ENCODE data around the gene EYA3. TPM values are rescaled to one million over a fixed set of nuclear protein-coding genes. Genes with fewer than 3 reads are reported as not detected.

The EYA3 gene
- total RNA-seq, 2 experiments from 2014 or later = 5.7 to 6.4 TPM

DNA sequence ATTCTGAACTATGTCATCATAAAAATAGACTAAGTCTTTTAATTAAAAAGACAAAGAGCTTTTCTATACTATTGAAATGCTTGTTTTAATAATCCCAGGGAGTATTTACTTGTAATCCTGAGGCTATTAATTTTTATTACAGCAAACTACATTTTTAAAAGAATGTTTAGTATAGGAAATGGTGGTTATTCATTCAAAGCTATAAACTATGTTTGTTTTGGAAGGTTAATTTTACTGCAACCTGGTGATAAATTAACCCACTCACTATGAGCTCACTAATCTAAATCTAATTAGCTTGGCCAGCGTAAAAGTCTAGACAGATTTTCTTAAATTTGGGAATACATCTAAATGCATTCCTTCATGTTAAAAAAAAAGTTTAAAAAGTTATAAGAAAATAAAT, 13.8 kb upstream of the EYA3 start:
- DNase-seq = no peak
- intact Hi-C loops (cut with DNase I, micrococcal nuclease) = no loop called here

DNA sequence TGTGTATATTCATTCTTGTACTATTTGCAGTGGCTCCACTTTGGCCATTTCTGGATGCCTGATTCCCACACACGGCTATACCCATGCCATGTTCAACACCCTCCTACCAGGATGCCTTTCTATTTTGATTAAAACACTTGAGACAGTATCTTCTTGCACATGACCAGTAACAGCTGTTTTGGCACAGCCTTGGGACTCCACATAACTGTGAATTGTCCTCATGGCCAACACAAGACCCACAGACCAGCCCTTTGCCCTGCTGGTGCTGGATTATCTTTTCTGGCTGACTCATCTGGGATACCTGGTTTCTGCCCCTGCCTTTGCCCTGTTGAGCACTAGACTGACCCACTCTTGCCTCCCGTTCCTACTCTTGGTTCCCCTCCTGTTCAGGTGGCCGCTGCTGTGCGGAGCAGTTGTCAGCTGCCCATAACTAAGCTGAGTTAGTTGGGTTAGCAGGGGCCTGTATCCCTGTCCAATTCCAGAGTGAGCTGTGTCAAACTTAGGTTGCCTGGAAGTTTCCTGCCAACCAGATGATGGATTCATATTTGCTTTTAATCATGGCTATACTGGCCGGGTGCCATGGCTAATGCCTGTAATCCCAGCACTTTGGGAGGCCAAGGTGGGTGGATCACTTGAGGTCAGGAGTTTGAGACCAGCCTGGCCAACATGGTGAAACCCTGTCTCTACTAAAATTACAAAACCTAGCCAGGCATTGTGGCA, 10.8 kb upstream of the EYA3 start:
- no peaks in the 10 kb centered on the region for H3K36me3 Mint-ChIP-seq (ENCODE audit: low read depth)
- ChIA-PET CTCF (interaction anchor here (0.7 kb wide), 1 partner anchor 21 kb away, joined by 4 read pairs; no protein-coding TSS in a partner anchor), POLR2A (interaction anchor here (0.6 kb wide), 1 partner anchor 9 kb away, joined by 3 read pairs; no protein-coding TSS in a partner anchor)
- no peak overlapping the region for H3K27ac ChIP-seq (ENCODE audit: low read depth in 1 of 2, low read length in 2 of 2)
- no peak overlapping the region for H3K4me3 ChIP-seq (ENCODE audit: low read length)
- peaks cover 7% of the 10 kb centered on the region for H3K27me3 Mint-ChIP-seq
- ATAC-seq (ENCODE audit: poor library complexity) (no peak), DNase-seq (no peak)
- H3K36me3 ChIP-seq (ENCODE audit: insufficient read depth, low read length) = no peaks in the 10 kb centered on the region
- no peak overlapping the region for H3K27ac Mint-ChIP-seq
- H3K27me3 ChIP-seq (ENCODE audit: control insufficient read depth in 1 of 2, insufficient read depth in 2 of 2, low read length in 2 of 2) = no peaks in the 10 kb centered on the region
- no peaks in the 10 kb centered on the region for H3K4me1 Mint-ChIP-seq (ENCODE audit: low read depth)
- TF ChIP-seq, protein P1, sequence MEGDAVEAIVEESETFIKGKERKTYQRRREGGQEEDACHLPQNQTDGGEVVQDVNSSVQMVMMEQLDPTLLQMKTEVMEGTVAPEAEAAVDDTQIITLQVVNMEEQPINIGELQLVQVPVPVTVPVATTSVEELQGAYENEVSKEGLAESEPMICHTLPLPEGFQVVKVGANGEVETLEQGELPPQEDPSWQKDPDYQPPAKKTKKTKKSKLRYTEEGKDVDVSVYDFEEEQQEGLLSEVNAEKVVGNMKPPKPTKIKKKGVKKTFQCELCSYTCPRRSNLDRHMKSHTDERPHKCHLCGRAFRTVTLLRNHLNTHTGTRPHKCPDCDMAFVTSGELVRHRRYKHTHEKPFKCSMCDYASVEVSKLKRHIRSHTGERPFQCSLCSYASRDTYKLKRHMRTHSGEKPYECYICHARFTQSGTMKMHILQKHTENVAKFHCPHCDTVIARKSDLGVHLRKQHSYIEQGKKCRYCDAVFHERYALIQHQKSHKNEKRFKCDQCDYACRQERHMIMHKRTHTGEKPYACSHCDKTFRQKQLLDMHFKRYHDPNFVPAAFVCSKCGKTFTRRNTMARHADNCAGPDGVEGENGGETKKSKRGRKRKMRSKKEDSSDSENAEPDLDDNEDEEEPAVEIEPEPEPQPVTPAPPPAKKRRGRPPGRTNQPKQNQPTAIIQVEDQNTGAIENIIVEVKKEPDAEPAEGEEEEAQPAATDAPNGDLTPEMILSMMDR (IDR thresholded peaks at IDR 0.05) = no peak
- intact Hi-C loops (cut with DNase I, micrococcal nuclease) = loop anchor here in 1 of 2 experiments (10.0 kb wide), 1 partner anchor 1086 kb away; the partner anchor contains the start of gene SRSF4
- H3K4me3 Mint-ChIP-seq = no peak overlapping the region
- no peaks in the 10 kb centered on the region for H3K4me1 ChIP-seq (ENCODE audit: insufficient read depth, low read length)
- H3K9me3 Mint-ChIP-seq = no peaks in the 10 kb centered on the region
- no peaks in the 10 kb centered on the region for H3K9me3 ChIP-seq (ENCODE audit: control insufficient read depth in 1 of 2, insufficient read depth in 1 of 2, low read length in 2 of 2)

More for the DNA sequence above, 13.8 kb upstream of the EYA3 start:
- Histone ChIP-seq H3K9me3 (ENCODE audit: control insufficient read depth in 1 of 2, insufficient read depth in 1 of 2, low read length in 2 of 2) (no peaks in the 10 kb centered on the region), H3K27me3 (ENCODE audit: control insufficient read depth in 1 of 2, insufficient read depth in 2 of 2, low read length in 2 of 2) (no peaks in the 10 kb centered on the region), H3K4me1 (ENCODE audit: insufficient read depth, low read length) (no peaks in the 10 kb centered on the region), H3K4me3 (ENCODE audit: low read length) (no peak overlapping the region), H3K36me3 (ENCODE audit: insufficient read depth, low read length) (no peaks in the 10 kb centered on the region), H3K27ac (ENCODE audit: low read depth in 1 of 2, low read length in 2 of 2) (no peak overlapping the region)
- H3K27ac Mint-ChIP-seq = no peak overlapping the region
- TF ChIP-seq, protein P1 (IDR thresholded peaks at IDR 0.05) = no peak
- CTCF ChIA-PET = no interaction called here
- H3K27me3 Mint-ChIP-seq = no peaks in the 10 kb centered on the region
- H3K4me3 Mint-ChIP-seq = no peak overlapping the region
- H3K4me1 Mint-ChIP-seq (ENCODE audit: low read depth) = no peaks in the 10 kb centered on the region
- ATAC-seq (ENCODE audit: poor library complexity) = no peak
- H3K36me3 Mint-ChIP-seq (ENCODE audit: low read depth) = no peaks in the 10 kb centered on the region
- H3K9me3 Mint-ChIP-seq = no peaks in the 10 kb centered on the region
- POLR2A ChIA-PET = no interaction called here

DNA sequence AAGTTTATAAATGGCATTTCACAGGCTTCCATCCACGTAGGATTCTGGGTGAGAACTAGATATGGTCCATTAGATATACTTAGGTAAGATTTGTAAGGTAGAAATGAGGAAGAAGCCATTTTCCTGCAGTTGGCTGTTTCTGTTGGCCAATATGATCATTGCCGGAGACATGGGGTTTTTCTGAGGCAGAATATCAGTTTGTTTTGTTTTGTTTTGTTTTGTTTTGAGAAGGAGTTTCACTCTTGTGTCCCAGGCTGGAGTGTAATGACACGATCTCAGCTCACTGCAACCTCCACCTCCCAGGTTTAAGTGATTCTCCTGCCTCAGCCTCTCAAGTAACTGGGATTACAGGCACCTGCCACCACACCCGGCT, 8.7 kb upstream of the EYA3 start:
- no peaks in the 10 kb centered on the region for H3K36me3 ChIP-seq (ENCODE audit: insufficient read depth, low read length)
- TF ChIP-seq, protein P1 (IDR thresholded peaks at IDR 0.05) = no peak
- H3K4me1 ChIP-seq (ENCODE audit: insufficient read depth, low read length) = no peaks in the 10 kb centered on the region
- Mint-ChIP-seq H3K27me3 (peaks cover 7% of the 10 kb centered on the region), H3K4me3 (no peak overlapping the region), H3K27ac (no peak overlapping the region), H3K9me3 (no peaks in the 10 kb centered on the region), H3K4me1 (ENCODE audit: low read depth) (no peaks in the 10 kb centered on the region), H3K36me3 (ENCODE audit: low read depth) (no peaks in the 10 kb centered on the region)
- intact Hi-C loops (cut with DNase I, micrococcal nuclease) = loop anchor here in 1 of 2 experiments (10.0 kb wide), 1 partner anchor 1088 kb away; the partner anchor contains the start of gene SRSF4
- H3K4me3 ChIP-seq (ENCODE audit: low read length) = no peak overlapping the region
- H3K9me3 ChIP-seq (ENCODE audit: control insufficient read depth in 1 of 2, insufficient read depth in 1 of 2, low read length in 2 of 2) = no peaks in the 10 kb centered on the region
- ChIA-PET CTCF (interaction anchor here (1.4 kb wide), 1 partner anchor 112 kb away, joined by 5 read pairs; no protein-coding TSS in a partner anchor), POLR2A (no interaction called here)
- H3K27me3 ChIP-seq (ENCODE audit: control insufficient read depth in 1 of 2, insufficient read depth in 2 of 2, low read length in 2 of 2) = no peaks in the 10 kb centered on the region
- H3K27ac ChIP-seq (ENCODE audit: low read depth in 1 of 2, low read length in 2 of 2) = no peak overlapping the region
- DNase-seq (no peak), ATAC-seq (ENCODE audit: poor library complexity) (no peak)

Measured in CD4-positive, alpha-beta T cell (primary cell).